ENCODE data around the gene ENOX1.

ENOX1 gene

DNA sequence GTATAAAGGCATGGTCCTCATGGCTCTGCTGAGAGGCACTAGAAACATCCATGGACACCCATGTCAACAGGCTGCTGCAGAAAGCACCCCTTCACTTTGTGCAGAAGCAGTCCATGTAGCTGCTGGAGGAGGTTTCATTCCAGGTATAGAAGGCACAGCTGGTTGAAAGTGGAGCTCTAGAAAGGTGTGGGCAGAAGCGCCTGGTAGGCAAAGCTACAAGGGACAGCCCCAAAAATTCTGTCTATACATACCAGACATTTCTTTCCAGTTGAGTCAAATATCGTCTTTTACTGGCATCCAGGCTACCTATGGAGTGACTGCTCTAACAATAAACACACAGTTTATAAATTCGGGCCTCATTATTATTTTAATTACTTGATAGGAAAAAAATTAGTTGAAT is 129.3 kb downstream of the ENOX1 start:
- DNase-seq (ENCODE audit: low read depth), result no peak
- no peak overlapping the region for H3K4me3 ChIP-seq (ENCODE audit: low read depth, low read length)
- TF ChIP-seq, protein P1, sequence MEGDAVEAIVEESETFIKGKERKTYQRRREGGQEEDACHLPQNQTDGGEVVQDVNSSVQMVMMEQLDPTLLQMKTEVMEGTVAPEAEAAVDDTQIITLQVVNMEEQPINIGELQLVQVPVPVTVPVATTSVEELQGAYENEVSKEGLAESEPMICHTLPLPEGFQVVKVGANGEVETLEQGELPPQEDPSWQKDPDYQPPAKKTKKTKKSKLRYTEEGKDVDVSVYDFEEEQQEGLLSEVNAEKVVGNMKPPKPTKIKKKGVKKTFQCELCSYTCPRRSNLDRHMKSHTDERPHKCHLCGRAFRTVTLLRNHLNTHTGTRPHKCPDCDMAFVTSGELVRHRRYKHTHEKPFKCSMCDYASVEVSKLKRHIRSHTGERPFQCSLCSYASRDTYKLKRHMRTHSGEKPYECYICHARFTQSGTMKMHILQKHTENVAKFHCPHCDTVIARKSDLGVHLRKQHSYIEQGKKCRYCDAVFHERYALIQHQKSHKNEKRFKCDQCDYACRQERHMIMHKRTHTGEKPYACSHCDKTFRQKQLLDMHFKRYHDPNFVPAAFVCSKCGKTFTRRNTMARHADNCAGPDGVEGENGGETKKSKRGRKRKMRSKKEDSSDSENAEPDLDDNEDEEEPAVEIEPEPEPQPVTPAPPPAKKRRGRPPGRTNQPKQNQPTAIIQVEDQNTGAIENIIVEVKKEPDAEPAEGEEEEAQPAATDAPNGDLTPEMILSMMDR (IDR thresholded peaks at IDR 0.05; ENCODE audit: control insufficient read depth, extremely low read depth, insufficient read depth), result no peak

DNA sequence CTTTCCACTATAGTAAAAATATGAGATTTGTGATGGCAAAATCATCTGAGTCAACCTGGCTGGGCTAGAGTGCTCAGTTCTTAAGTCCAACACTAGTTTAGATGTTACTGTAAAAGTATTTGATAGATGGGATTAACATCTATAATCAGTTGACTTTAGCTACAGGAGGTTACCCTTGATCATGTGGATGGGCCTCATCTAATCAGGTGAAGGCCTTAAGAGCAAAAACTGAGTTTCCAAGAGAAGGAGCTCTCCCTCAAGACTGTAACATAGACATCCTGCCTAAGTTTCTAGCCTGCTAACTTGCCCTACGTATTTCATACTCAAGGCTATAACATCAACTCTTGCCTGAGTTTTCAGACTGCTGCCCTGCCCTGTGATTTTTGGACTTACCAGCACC is 132.8 kb downstream of the ENOX1 start:
- DNase-seq (ENCODE audit: low read depth), result no peak
- TF ChIP-seq, protein P1 (IDR thresholded peaks at IDR 0.05; ENCODE audit: control insufficient read depth, extremely low read depth, insufficient read depth), result no peak
- H3K4me3 ChIP-seq (ENCODE audit: low read depth, low read length), result no peak overlapping the region

DNA sequence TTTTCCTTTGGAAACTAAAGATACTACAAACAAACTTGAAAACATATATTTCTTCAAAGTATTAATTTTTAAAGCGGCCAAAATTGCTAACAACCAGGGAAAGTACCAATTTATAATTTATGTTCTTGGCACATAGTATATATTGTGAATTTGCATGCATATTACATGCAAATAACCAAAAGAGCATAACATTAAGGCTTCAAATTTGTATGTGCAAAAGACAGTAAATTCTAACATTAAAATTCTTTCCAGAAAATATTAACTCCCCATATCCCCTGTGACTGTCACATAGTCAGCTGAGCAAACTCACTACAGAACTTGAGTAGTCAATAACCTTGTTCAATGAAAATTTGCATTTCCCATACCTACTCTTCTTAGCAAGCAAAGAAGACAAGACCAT is 133.4 kb downstream of the ENOX1 start:
- DNase-seq (ENCODE audit: low read depth), result no peak
- H3K4me3 ChIP-seq (ENCODE audit: low read depth, low read length), result no peak overlapping the region
- TF ChIP-seq, protein P1 (IDR thresholded peaks at IDR 0.05; ENCODE audit: control insufficient read depth, extremely low read depth, insufficient read depth), result no peak

DNA sequence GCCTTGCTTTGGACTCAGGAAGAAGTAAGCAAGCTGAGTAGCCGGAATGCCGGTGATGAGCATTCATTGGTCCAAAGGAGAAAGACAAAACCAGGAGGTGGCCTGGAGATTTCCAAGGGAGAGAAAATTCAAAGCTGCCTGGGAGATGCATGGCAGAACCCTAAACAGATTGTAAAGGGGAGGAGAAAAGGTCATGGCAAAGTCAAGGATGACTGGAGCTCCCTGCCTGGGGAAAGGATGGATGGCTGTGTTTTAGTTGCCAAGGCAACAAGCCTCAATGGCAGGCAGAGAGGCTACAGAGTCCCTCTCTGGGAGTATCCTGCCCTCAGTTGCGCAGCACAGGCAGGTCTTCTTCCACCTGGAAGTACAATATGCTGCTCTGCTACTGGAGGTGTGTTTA is 134.0 kb downstream of the ENOX1 start:
- H3K4me3 ChIP-seq (ENCODE audit: low read depth, low read length), result no peak overlapping the region
- TF ChIP-seq, protein P1 (IDR thresholded peaks at IDR 0.05; ENCODE audit: control insufficient read depth, extremely low read depth, insufficient read depth), result no peak
- DNase-seq (ENCODE audit: low read depth), result no peak

DNA sequence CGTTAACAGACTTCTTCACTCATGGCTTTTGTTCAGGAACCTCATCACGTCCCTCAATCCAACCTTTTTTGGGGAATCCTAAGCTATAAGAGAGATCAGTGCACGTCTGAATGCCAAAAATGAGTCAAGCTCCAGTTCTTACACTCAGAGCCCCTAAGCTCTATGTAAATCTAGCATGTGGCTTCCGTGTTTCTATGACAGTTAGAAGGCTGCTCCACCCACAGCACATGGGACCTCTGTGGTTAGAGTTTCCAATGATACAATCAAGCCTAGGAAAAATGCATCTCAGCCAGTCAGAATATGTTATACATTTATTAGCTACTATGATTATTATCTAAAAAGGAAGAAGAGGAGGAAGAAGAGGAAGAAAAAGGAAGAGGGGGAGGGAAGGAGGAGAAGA is 135.9 kb downstream of the ENOX1 start:
- TF ChIP-seq, protein P1 (IDR thresholded peaks at IDR 0.05; ENCODE audit: control insufficient read depth, extremely low read depth, insufficient read depth), result no peak
- DNase-seq (ENCODE audit: low read depth), result no peak
- no peak overlapping the region for H3K4me3 ChIP-seq (ENCODE audit: low read depth, low read length)

DNA sequence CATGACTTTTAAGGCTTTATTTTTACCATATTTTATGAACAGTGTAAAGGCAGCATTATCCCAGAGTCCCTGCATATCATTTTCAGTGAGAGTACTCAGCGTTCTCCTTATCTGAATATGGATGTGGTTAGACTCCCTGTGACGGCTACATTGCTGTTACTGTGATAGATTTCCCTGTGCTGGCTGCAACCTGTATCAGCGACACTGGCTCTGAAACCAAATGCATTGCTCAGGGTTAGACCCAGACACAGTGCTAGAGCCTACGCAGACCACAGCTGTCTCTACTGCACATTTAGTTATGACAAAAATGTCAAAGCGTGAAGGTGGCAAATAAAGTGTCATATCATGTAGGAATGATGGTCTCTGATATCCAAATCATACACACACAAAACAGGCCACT is 138.0 kb downstream of the ENOX1 start:
- H3K4me3 ChIP-seq (ENCODE audit: low read depth, low read length), result no peak overlapping the region
- TF ChIP-seq, protein P1 (IDR thresholded peaks at IDR 0.05; ENCODE audit: control insufficient read depth, extremely low read depth, insufficient read depth), result no peak
- no peak for DNase-seq (ENCODE audit: low read depth)

DNA sequence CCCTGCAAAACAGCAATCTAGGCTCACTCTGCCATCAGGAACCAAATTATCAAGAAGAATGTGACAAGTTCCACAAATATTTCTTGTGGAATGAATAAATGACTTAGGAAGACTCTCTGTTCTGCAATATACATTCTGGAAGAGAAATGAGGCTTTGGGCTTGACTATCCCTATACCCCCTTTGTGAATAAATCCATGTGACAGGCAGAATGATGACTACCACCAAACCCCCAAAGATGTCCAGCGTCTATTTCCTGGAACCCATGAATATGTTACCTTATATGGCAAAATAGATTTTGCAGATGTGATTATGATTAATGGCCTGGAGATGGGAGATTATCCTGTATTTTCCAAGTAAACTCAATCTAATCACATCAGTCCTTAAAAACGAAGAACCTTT is 139.3 kb downstream of the ENOX1 start:
- TF ChIP-seq, protein P1 (IDR thresholded peaks at IDR 0.05; ENCODE audit: control insufficient read depth, extremely low read depth, insufficient read depth), result no peak
- H3K4me3 ChIP-seq (ENCODE audit: low read depth, low read length), result no peak overlapping the region
- DNase-seq (ENCODE audit: low read depth), result no peak
